Thyroid gland (tissue), 4 donors: Measurements from ENCODE around the gene LPCAT1.
"Not testable (repeated sequence)": the region's sequence is repeated elsewhere in the genome, so short reads cannot be mapped to it uniquely, and the experiment has no call there.

Experiments used
- CTCF ChIP-seq, 6 experiments: fragments of 200-600 bp in 3 of 6; fragments of 450-650 bp in 3 of 6; sonication (generic) in 3 of 6; IDR thresholded peaks; one replicate each; pipeline ENCODE4 v1.5.1; 2016 to 2019; ENCODE audit warnings: antibody characterized with exemption in 6 of 6, mild to moderate bottlenecking in 2 of 6, inconsistent platforms in 1 of 6, moderate library complexity in 1 of 6
- POLR2A ChIP-seq, 2 donors: fragments of 450-650 bp; IDR thresholded peaks; one replicate each; pipeline ENCODE4 v1.6.1; 2017; ENCODE audit warnings: antibody characterized with exemption in 2 of 2, mild to moderate bottlenecking in 2 of 2, moderate library complexity in 1 of 2

GRCh38 chr5:1514819-1515310 lies 8.9 kb downstream of the LPCAT1 start:
- not testable (repeated sequence) for TF ChIP-seq CTCF, POLR2A (IDR thresholded peaks at IDR 0.05)
